Measurements from ENCODE around the gene ENTPD1. TPM values are rescaled to one million over a fixed set of nuclear protein-coding genes. Genes with fewer than 3 reads are reported as not detected.

Gene ENTPD1
- total RNA-seq, 1 experiment from 2014 or later, result not detected

GRCh38 chr10:95835911-95836310, 79.9 kb downstream of the ENTPD1 start:
- CTCF ChIA-PET, result interaction anchor here (0.6 kb wide), 1 partner anchor 1671 kb away, joined by 6 read pairs; no protein-coding TSS in a partner anchor
- Mint-ChIP-seq H3K27me3 (ENCODE audit: insufficient read depth, unreplicated experiment) (peaks cover 15% of the 10 kb centered on the region), H3K4me3 (ENCODE audit: unreplicated experiment) (no peak overlapping the region), H3K36me3 (ENCODE audit: insufficient read depth, unreplicated experiment) (no peaks in the 10 kb centered on the region), H3K4me1 (ENCODE audit: insufficient read depth, unreplicated experiment) (no peaks in the 10 kb centered on the region), H3K27ac (ENCODE audit: low read depth, unreplicated experiment) (no peak overlapping the region), H3K9me3 (ENCODE audit: unreplicated experiment) (no peaks in the 10 kb centered on the region)
- POLR2A ChIA-PET, result interaction anchor here (0.6 kb wide), 1 partner anchor 84 kb away, joined by 3 read pairs; no protein-coding TSS in a partner anchor
- no TSS peak for BruUV-seq (replicated peaks)
- intact Hi-C loops (cut with micrococcal nuclease), result no loop called here
- TF ChIP-seq CTCF (IDR thresholded peaks at IDR 0.05; ENCODE audit: unreplicated experiment), result no peak
- no peak for DNase-seq (ENCODE audit: unreplicated experiment)

- Mint-ChIP-seq H3K27ac (ENCODE audit: low read depth, unreplicated experiment) (no peak overlapping the region), H3K4me3 (ENCODE audit: unreplicated experiment) (no peak overlapping the region), H3K36me3 (ENCODE audit: insufficient read depth, unreplicated experiment) (no peaks in the 10 kb centered on the region), H3K27me3 (ENCODE audit: insufficient read depth, unreplicated experiment) (peaks cover 15% of the 10 kb centered on the region), H3K9me3 (ENCODE audit: unreplicated experiment) (no peaks in the 10 kb centered on the region), H3K4me1 (ENCODE audit: insufficient read depth, unreplicated experiment) (no peaks in the 10 kb centered on the region)
- POLR2A ChIA-PET, result no interaction called here
- CTCF ChIA-PET, result interaction anchor here (0.6 to 1.4 kb wide), 2 partner anchors 28 to 1672 kb away, joined by 5 to 6 read pairs; no protein-coding TSS in a partner anchor
- DNase-seq (ENCODE audit: unreplicated experiment), result no peak
- intact Hi-C loops (cut with micrococcal nuclease), result no loop called here
- BruUV-seq (replicated peaks), result no TSS peak
- no peak for TF ChIP-seq CTCF (IDR thresholded peaks at IDR 0.05; ENCODE audit: unreplicated experiment)
These were observed 80.8 kb downstream of the ENTPD1 start for GRCh38 chr10:95836610-95837355.

GRCh38 chr10:95837356-95837776, 81.4 kb downstream of the ENTPD1 start:
- Mint-ChIP-seq H3K36me3 (ENCODE audit: insufficient read depth, unreplicated experiment) (no peaks in the 10 kb centered on the region), H3K27ac (ENCODE audit: low read depth, unreplicated experiment) (no peak overlapping the region), H3K9me3 (ENCODE audit: unreplicated experiment) (no peaks in the 10 kb centered on the region), H3K4me3 (ENCODE audit: unreplicated experiment) (no peak overlapping the region), H3K4me1 (ENCODE audit: insufficient read depth, unreplicated experiment) (no peaks in the 10 kb centered on the region), H3K27me3 (ENCODE audit: insufficient read depth, unreplicated experiment) (peaks cover 15% of the 10 kb centered on the region)
- intact Hi-C loops (cut with micrococcal nuclease), result no loop called here
- CTCF ChIA-PET, result interaction anchor here (1.1 to 1.4 kb wide), 2 partner anchors 28 to 463 kb away, joined by 3 to 5 read pairs; no protein-coding TSS in a partner anchor
- POLR2A ChIA-PET, result no interaction called here
- no peak for TF ChIP-seq CTCF (IDR thresholded peaks at IDR 0.05; ENCODE audit: unreplicated experiment)
- DNase-seq (ENCODE audit: unreplicated experiment), result no peak
- no TSS peak for BruUV-seq (replicated peaks)

GRCh38 chr10:95837783-95838182, 81.8 kb downstream of the ENTPD1 start:
- Mint-ChIP-seq H3K4me3 (ENCODE audit: unreplicated experiment) (no peak overlapping the region), H3K36me3 (ENCODE audit: insufficient read depth, unreplicated experiment) (no peaks in the 10 kb centered on the region), H3K27ac (ENCODE audit: low read depth, unreplicated experiment) (no peak overlapping the region), H3K27me3 (ENCODE audit: insufficient read depth, unreplicated experiment) (peaks cover 15% of the 10 kb centered on the region), H3K9me3 (ENCODE audit: unreplicated experiment) (no peaks in the 10 kb centered on the region), H3K4me1 (ENCODE audit: insufficient read depth, unreplicated experiment) (no peaks in the 10 kb centered on the region)
- TF ChIP-seq CTCF (IDR thresholded peaks at IDR 0.05; ENCODE audit: unreplicated experiment), result no peak
- POLR2A ChIA-PET, result no interaction called here
- no TSS peak for BruUV-seq (replicated peaks)
- intact Hi-C loops (cut with micrococcal nuclease), result no loop called here
- CTCF ChIA-PET, result interaction anchor here (1.1 to 1.4 kb wide), 2 partner anchors 27 to 464 kb away, joined by 3 to 5 read pairs; no protein-coding TSS in a partner anchor
- no peak for DNase-seq (ENCODE audit: unreplicated experiment)
